ENCODE results near the gene LSR.

LSR gene

GRCh38 chr19:35274323-35274722 lies 25.5 kb downstream of the LSR start:
- no peak for DNase-seq (ENCODE audit: low read depth)
- no peak overlapping the region for H3K4me3 ChIP-seq (ENCODE audit: low read depth, low read length)
- TF ChIP-seq, protein P1, sequence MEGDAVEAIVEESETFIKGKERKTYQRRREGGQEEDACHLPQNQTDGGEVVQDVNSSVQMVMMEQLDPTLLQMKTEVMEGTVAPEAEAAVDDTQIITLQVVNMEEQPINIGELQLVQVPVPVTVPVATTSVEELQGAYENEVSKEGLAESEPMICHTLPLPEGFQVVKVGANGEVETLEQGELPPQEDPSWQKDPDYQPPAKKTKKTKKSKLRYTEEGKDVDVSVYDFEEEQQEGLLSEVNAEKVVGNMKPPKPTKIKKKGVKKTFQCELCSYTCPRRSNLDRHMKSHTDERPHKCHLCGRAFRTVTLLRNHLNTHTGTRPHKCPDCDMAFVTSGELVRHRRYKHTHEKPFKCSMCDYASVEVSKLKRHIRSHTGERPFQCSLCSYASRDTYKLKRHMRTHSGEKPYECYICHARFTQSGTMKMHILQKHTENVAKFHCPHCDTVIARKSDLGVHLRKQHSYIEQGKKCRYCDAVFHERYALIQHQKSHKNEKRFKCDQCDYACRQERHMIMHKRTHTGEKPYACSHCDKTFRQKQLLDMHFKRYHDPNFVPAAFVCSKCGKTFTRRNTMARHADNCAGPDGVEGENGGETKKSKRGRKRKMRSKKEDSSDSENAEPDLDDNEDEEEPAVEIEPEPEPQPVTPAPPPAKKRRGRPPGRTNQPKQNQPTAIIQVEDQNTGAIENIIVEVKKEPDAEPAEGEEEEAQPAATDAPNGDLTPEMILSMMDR (IDR thresholded peaks at IDR 0.05; ENCODE audit: control insufficient read depth, extremely low read depth, insufficient read depth): no peak

- no peak for DNase-seq (ENCODE audit: low read depth)
- TF ChIP-seq, protein P1 (IDR thresholded peaks at IDR 0.05; ENCODE audit: control insufficient read depth, extremely low read depth, insufficient read depth): no peak
- H3K4me3 ChIP-seq (ENCODE audit: low read depth, low read length): no peak overlapping the region
Observed at GRCh38 chr19:35276706-35277281, 28.0 kb downstream of the LSR start.

GRCh38 chr19:35278578-35279284 lies 29.9 kb downstream of the LSR start:
- TF ChIP-seq, protein P1 (IDR thresholded peaks at IDR 0.05; ENCODE audit: control insufficient read depth, extremely low read depth, insufficient read depth): no peak
- no peak for DNase-seq (ENCODE audit: low read depth)
- no peak overlapping the region for H3K4me3 ChIP-seq (ENCODE audit: low read depth, low read length)

DNA sequence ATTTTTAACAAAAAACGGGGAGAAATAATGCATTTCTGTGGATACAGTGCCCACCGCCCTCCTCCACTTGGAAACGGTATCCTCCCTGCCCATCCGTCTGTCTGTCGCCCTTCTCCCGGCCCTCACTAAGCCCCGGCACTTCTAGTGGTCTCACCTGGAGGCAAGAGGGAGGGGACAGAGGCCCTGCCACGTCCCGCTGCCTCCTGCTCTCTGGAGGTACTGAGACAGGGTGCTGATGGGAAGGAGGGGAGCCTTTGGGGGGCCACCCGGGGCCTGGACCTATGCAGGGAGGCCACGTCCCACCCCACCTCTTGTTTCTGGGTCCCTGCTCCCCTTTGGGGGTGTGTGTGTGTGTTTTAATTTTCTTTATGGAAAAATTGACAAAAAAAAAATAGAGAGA lies 30.6 kb downstream of the LSR start:
- no peak for DNase-seq (ENCODE audit: low read depth)
- TF ChIP-seq, protein P1 (IDR thresholded peaks at IDR 0.05; ENCODE audit: control insufficient read depth, extremely low read depth, insufficient read depth): no peak
- no peak overlapping the region for H3K4me3 ChIP-seq (ENCODE audit: low read depth, low read length)

GRCh38 chr19:35279985-35280821 lies 31.4 kb downstream of the LSR start:
- H3K4me3 ChIP-seq (ENCODE audit: low read depth, low read length): no peak overlapping the region
- DNase-seq (ENCODE audit: low read depth): no peak
- TF ChIP-seq, protein P1 (IDR thresholded peaks at IDR 0.05; ENCODE audit: control insufficient read depth, extremely low read depth, insufficient read depth): no peak

- H3K4me3 ChIP-seq (ENCODE audit: low read depth, low read length): no peak overlapping the region
- DNase-seq (ENCODE audit: low read depth): no peak
- TF ChIP-seq, protein P1 (IDR thresholded peaks at IDR 0.05; ENCODE audit: control insufficient read depth, extremely low read depth, insufficient read depth): no peak
Observed at GRCh38 chr19:35281303-35281702, 32.5 kb downstream of the LSR start.
